IPS-18c (cell line): ENCODE results near the gene IL24.

ENCODE experiments used
- H3K4me3 ChIP-seq: 2 replicates; pipeline ENCODE4 v1.7.0; 2013; ENCODE audit warnings: low read depth, mild to moderate bottlenecking, low read length, moderate library complexity; ENCODE audit not compliant: insufficient read depth
- H3K9me3 ChIP-seq: one replicate; pipeline ENCODE4 v1.6.1; 2013; ENCODE audit warnings: mild to moderate bottlenecking, low read length, moderate library complexity; ENCODE audit not compliant: control insufficient read depth, insufficient read depth

IL24 gene

GRCh38 chr1:206872139-206872538 lies 25.1 kb upstream of the IL24 start:
- no peaks in the 10 kb centered on the region for H3K9me3 ChIP-seq
- no peak overlapping the region for H3K4me3 ChIP-seq

GRCh38 chr1:206873603-206874188 lies 23.5 kb upstream of the IL24 start:
- H3K4me3 ChIP-seq = no peak overlapping the region
- peaks cover 4% of the 10 kb centered on the region for H3K9me3 ChIP-seq

- peaks cover 4% of the 10 kb centered on the region for H3K9me3 ChIP-seq
- H3K4me3 ChIP-seq = no peak overlapping the region
Measured at GRCh38 chr1:206875752-206876377, 21.4 kb upstream of the IL24 start.

GRCh38 chr1:206878456-206878855 lies 18.8 kb upstream of the IL24 start:
- Histone ChIP-seq H3K9me3 (peaks cover 4% of the 10 kb centered on the region), H3K4me3 (no peak overlapping the region)

- no peak overlapping the region for H3K4me3 ChIP-seq
- H3K9me3 ChIP-seq = peaks cover 4% of the 10 kb centered on the region
Measured at GRCh38 chr1:206880314-206880713, 16.9 kb upstream of the IL24 start.

- Histone ChIP-seq H3K9me3 (peaks cover 4% of the 10 kb centered on the region), H3K4me3 (no peak overlapping the region)
Measured at GRCh38 chr1:206882555-206882954, 14.7 kb upstream of the IL24 start.

GRCh38 chr1:206883160-206883559 lies 14.1 kb upstream of the IL24 start:
- H3K9me3 ChIP-seq = peaks cover 4% of the 10 kb centered on the region

GRCh38 chr1:206883876-206884275 lies 13.4 kb upstream of the IL24 start:
- Histone ChIP-seq H3K4me3 (no peak overlapping the region), H3K9me3 (no peaks in the 10 kb centered on the region)

More at GRCh38 chr1:206883160-206883559, 14.1 kb upstream of the IL24 start:
- no peak overlapping the region for H3K4me3 ChIP-seq

GRCh38 chr1:206885341-206886060 lies 11.7 kb upstream of the IL24 start:
- H3K9me3 ChIP-seq = no peaks in the 10 kb centered on the region
- H3K4me3 ChIP-seq = no peak overlapping the region

GRCh38 chr1:206886831-206887230 lies 10.4 kb upstream of the IL24 start:
- no peak overlapping the region for H3K4me3 ChIP-seq
- no peaks in the 10 kb centered on the region for H3K9me3 ChIP-seq

GRCh38 chr1:206887701-206888100 lies 9.5 kb upstream of the IL24 start:
- Histone ChIP-seq H3K9me3 (no peaks in the 10 kb centered on the region), H3K4me3 (no peak overlapping the region)

GRCh38 chr1:206890125-206891060 lies 6.8 kb upstream of the IL24 start:
- no peak overlapping the region for H3K4me3 ChIP-seq

GRCh38 chr1:206891412-206891811 lies 5.8 kb upstream of the IL24 start:
- no peaks in the 10 kb centered on the region for H3K9me3 ChIP-seq
- H3K4me3 ChIP-seq = no peak overlapping the region

More at GRCh38 chr1:206890125-206891060, 6.8 kb upstream of the IL24 start:
- no peaks in the 10 kb centered on the region for H3K9me3 ChIP-seq

GRCh38 chr1:206892351-206892984 lies 4.8 kb upstream of the IL24 start:
- Histone ChIP-seq H3K4me3 (no peak overlapping the region), H3K9me3 (no peaks in the 10 kb centered on the region)

- H3K4me3 ChIP-seq = no peak overlapping the region
- H3K9me3 ChIP-seq = no peaks in the 10 kb centered on the region
Measured at GRCh38 chr1:206893380-206893779, 3.9 kb upstream of the IL24 start.

GRCh38 chr1:206895325-206895724 lies 1.9 kb upstream of the IL24 start:
- Histone ChIP-seq H3K9me3 (no peaks in the 10 kb centered on the region), H3K4me3 (no peak overlapping the region)

GRCh38 chr1:206895837-206896242 lies 1.4 kb upstream of the IL24 start:
- Histone ChIP-seq H3K9me3 (peaks cover 3% of the 10 kb centered on the region), H3K4me3 (no peak overlapping the region)
